K562 (cell line): ENCODE results near the gene CTDNEP1.

Experiments used
- CHD4 ChIP-seq: fragments of 200-600 bp; sonication (generic); IDR thresholded peaks from 3 replicates; pipeline ENCODE4 v1.6.1; 2012; ENCODE audit warnings: low read depth, mild to moderate bottlenecking, mixed read lengths, low read length, inconsistent platforms; ENCODE audit not compliant: insufficient read depth, insufficient replicate concordance, poor library complexity, severe bottlenecking
- EZH2 ChIP-seq: IDR thresholded peaks from 2 replicates; pipeline ENCODE4 v1.6.1; 2012; ENCODE audit warnings: low read depth, mild to moderate bottlenecking, inconsistent platforms, low read length, borderline replicate concordance
- JUN ChIP-seq, 2 experiments: sonication (generic) in 1 of 2; formaldehyde crosslinking in 1 of 2; IDR thresholded peaks; 2 replicates each; pipeline versions ENCODE4 v1.6.1 to v1.8.0; 2012 to 2022; ENCODE audit warnings: borderline replicate concordance in 2 of 2, mild to moderate bottlenecking in 2 of 2, improper control_type of control experiment in 1 of 2, low read depth in 1 of 2, low read length in 1 of 2, missing genetic modification reagents in 1 of 2
- POLR2AphosphoS2 ChIP-seq: IDR thresholded peaks from 2 replicates; pipeline ENCODE4 v1.6.1; 2012; ENCODE audit warnings: low read length, improper control_type of control experiment
- SIN3A ChIP-seq, 2 experiments: fragments of 150-350 bp in 1 of 2; IDR thresholded peaks; 2 replicates each; pipeline ENCODE4 v1.6.1; 2011 to 2016; ENCODE audit warnings: borderline replicate concordance in 2 of 2, low read depth in 2 of 2, low read length in 2 of 2, mild to moderate bottlenecking in 2 of 2, moderate library complexity in 2 of 2; ENCODE audit not compliant: control insufficient read depth in 1 of 2
- TAF1 ChIP-seq: IDR thresholded peaks from 2 replicates; pipeline ENCODE4 v1.6.1; 2011; ENCODE audit warnings: mild to moderate bottlenecking, low read length, moderate library complexity; ENCODE audit not compliant: insufficient read depth, control insufficient read depth, severe bottlenecking; ENCODE audit errors: extremely low read depth
- U2AF1 ChIP-seq: fragments of 200-400 bp; formaldehyde crosslinking; optimal IDR thresholded peaks from 2 replicates; pipeline ENCODE3; 2017; ENCODE audit warnings: mild to moderate bottlenecking, low read depth, low read length, moderate library complexity
- ZNF124 ChIP-seq: sonication (generic); formaldehyde crosslinking; IDR thresholded peaks from 2 replicates; pipeline ENCODE4 v1.8.1; 2022; ENCODE audit warnings: missing genetic modification reagents
- TF ChIP-seq, protein P1 (sequence below): sonication (generic); formaldehyde crosslinking; IDR thresholded peaks from 2 replicates; pipeline ENCODE4 v1.9.0; 2022; ENCODE audit warnings: mild to moderate bottlenecking, missing genetic modification reagents
- TF ChIP-seq, protein P2 (sequence below), 3 experiments: IDR thresholded peaks in 2 of 3; conservative IDR thresholded peaks in 1 of 3; 2 replicates each; pipeline ENCODE4 v1.5.1; 2011 to 2012; ENCODE audit warnings: low read length in 3 of 3, mild to moderate bottlenecking in 3 of 3, control low read depth in 2 of 3, improper control_type of control experiment in 1 of 3, inconsistent platforms in 1 of 3, low read depth in 1 of 3, mixed read lengths in 1 of 3, moderate library complexity in 1 of 3; ENCODE audit not compliant: insufficient read depth in 2 of 3

DNA sequence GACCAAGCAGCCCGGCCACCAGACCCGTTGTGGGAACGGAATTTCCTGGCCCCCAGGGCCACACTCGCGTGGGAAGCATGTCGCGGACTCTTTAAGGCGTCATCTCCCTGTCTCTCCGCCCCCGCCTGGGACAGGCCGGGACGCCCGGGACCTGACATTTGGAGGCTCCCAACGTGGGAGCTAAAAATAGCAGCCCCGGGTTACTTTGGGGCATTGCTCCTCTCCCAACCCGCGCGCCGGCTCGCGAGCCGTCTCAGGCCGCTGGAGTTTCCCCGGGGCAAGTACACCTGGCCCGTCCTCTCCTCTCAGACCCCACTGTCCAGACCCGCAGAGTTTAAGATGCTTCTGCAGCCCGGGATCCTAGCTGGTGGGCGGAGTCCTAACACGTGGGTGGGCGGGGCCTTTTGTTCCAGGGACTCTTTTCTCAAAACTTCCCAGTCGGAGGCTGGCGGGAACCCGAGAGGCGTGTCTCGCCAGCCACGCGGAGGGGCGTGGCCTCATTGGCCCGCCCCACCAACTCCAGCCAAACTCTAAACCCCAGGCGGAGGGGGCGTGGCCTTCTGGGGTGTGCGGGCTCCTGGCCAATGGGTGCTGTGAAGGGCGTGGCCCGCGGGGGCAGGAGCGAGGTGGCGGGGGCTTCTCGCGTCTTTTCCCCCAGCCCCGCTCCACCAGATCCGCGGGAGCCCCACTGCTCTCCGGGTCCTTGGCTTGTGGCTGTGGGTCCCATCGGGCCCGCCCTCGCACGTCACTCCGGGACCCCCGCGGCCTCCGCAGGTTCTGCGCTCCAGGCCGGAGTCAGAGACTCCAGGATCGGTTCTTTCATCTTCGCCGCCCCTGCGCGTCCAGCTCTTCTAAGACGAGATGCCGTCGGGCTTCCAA is 29.8 kb upstream of the CTDNEP1 start, which contains the start of gene SLC2A4:
- TF ChIP-seq, protein P1, sequence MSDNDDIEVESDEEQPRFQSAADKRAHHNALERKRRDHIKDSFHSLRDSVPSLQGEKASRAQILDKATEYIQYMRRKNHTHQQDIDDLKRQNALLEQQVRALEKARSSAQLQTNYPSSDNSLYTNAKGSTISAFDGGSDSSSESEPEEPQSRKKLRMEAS (CRISPR knock-in tag), result peak; percentile 73
- TF ChIP-seq ZNF124 (CRISPR knock-in tag) (no peak), CHD4 (no peak), U2AF1 (no peak), TAF1 (no peak), EZH2 (no peak), JUN (IDR thresholded peaks at IDR 0.05; ENCODE audit: borderline replicate concordance, low read depth, low read length) (no peak), JUN (CRISPR knock-in tag; IDR thresholded peaks at IDR 0.05; ENCODE audit: borderline replicate concordance) (no peak), POLR2AphosphoS2 (no peak), SIN3A (IDR thresholded peaks at IDR 0.05; ENCODE audit: borderline replicate concordance in 2 of 2, control insufficient read depth in 1 of 2, low read depth in 2 of 2, low read length in 2 of 2) (peak; percentile 80; a peak in 2 of 4 replicates)
- TF ChIP-seq, protein P2, sequence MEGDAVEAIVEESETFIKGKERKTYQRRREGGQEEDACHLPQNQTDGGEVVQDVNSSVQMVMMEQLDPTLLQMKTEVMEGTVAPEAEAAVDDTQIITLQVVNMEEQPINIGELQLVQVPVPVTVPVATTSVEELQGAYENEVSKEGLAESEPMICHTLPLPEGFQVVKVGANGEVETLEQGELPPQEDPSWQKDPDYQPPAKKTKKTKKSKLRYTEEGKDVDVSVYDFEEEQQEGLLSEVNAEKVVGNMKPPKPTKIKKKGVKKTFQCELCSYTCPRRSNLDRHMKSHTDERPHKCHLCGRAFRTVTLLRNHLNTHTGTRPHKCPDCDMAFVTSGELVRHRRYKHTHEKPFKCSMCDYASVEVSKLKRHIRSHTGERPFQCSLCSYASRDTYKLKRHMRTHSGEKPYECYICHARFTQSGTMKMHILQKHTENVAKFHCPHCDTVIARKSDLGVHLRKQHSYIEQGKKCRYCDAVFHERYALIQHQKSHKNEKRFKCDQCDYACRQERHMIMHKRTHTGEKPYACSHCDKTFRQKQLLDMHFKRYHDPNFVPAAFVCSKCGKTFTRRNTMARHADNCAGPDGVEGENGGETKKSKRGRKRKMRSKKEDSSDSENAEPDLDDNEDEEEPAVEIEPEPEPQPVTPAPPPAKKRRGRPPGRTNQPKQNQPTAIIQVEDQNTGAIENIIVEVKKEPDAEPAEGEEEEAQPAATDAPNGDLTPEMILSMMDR (IDR thresholded peaks at IDR 0.05 in 2 of 3, conservative IDR thresholded peaks at IDR 0.05 in 1 of 3; ENCODE audit: insufficient read depth in 2 of 3, low read depth in 1 of 3, low read length in 3 of 3), result no peak
